DMS114 treated with DMSO at 0.1 percent for 48 hours (cell line): Measurements from ENCODE around the gene GPR153.

Experiments used
- DNase-seq: peaks from one replicate; lab custom pipeline; 2025; ENCODE audit not compliant: unreplicated experiment; lab: John Stamatoyannopoulos, UW

GPR153 gene

DNA sequence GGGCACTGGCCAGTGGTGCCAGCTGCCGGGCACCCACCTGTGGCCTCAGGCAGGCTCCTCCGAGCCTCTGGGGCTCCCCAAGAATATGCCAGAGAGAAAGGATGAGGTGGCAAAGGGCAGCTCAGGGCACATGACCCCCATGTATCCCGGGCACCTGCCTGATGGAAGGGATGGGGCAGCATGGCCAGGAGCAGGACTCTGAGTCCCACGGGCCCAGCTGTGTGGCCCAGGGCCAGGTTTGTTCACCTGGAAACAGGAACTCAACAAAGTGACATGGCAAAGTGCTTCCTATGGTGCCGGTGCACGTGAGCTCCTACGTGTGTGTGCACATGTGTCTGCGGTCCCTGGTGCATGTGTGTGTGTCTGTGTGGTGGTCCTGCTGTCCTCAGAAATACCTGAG, 9.5 kb upstream of the GPR153 start:
- DNase-seq: no peak

DNA sequence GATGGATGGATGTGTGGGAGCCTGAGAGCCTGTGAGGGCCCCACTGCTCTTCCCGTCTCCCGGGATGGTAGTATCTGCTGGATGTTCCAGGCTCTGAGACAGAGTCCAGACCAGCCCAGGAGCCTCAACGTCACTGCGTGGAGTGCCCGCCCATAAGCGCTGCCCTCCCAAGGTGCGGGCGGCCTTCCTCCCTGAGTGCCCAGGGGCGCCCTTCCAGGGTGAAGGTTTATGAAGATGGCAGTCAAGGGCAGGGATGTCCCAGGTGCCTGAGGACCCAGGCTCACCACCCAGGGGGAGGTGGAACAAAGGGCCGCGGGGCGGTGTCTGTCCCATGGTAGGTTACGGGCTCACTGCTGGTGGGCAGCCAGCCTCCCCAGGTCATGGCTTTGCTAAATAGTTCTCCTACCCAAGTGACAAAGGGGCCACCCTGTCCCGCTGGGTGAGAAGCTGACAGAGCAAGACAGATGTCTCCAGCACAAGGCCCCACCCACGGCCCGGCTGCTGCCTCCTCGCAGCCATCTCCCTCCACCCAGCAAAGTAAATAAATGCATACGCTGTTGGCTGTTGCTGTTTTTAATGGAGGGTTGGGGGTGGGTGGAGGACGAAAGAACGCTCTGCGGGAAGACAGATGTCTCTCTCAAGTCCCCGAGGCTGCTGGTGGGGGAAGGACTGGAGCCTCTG, 9.0 kb upstream of the GPR153 start:
- no peak for DNase-seq

DNA sequence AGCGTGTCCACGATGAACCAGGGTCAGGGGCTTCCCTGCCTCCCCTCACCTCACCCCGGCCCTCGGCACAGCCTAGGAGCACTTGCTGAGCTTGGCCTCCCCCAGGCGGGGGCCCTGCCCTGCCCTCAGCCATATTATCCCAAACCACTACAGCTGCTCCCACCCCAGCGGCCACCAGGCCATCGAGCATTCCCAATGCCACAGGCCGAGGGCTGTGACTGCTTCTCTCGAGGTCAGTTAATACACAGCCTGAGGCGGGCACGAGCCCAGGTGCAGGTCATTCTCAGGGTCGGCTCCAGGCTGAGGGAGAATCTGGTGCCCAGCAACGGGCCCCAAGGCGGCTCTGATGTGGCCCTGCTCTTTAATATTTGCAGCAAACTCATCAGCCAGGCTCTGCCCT, 8.4 kb upstream of the GPR153 start:
- no peak for DNase-seq

DNA sequence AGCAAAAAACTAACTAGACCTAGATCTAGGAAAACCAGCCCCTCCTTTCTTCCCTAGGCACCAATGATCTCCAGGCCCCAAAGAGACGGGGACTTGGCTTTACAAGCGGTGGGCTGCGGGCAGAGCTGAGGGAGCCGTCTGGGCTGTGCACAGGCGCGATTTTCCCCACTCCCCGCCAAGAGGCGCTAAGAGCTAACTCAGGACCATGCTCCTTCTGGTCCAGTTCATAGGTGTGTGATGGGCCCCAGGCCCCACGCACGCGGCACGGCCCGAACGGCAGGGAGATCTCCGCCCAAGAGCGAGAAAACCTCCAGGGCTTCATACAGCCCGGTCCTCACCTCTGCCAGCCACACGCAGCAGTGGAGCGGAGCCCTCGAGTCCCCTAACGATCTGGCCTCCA, 7.5 kb upstream of the GPR153 start:
- no peak for DNase-seq

DNA sequence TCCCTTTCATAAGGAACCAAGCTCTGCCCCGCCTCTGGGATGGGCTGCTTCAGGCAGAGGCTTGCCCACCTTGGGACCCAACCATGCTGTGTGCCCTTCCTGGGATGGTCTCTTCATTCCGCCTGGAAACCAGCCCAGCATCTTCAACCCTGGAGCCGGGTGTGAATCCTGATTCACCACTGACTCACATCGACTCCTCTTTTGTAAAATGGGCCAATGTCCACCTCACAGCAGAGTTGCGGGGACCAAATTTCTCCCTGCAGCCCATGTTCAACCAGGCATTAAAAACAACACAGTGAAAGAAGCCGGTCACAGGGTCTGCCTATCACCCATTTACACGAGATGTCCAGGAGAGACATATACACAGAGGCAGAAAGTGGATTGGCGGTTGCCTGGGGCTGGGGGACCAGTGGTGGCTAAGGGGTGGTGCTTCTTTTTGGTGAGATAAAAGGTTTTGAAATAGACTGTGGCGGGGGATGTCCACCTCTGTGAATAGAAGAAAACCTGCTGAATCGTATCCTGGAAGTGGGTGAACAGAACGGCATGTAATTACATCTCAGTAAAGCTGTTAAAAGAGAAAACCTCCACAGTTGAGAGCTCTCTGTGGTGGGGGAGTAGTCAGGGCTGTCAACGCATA, 6.9 kb upstream of the GPR153 start:
- DNase-seq: no peak

DNA sequence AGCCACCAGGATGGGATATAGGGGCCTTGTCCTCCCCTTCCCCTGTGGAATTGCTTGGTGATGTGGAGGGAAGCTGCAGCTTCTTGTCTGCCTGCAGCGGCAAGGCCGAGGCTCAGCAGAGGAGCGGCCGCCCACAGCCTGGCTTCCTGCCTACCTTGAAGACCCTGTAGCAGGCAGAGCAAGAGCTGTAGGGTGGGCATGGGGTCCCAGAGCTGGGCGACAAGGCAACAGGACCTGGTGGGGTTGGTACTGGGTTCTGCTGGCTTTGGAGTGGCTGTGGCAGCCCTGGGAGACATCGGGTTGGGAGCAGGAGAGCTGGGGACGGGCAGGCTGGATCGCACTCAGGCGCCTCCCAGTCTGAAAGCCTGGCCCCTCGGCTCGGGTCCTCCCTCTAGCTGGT, 5.7 kb upstream of the GPR153 start:
- DNase-seq: no peak

DNA sequence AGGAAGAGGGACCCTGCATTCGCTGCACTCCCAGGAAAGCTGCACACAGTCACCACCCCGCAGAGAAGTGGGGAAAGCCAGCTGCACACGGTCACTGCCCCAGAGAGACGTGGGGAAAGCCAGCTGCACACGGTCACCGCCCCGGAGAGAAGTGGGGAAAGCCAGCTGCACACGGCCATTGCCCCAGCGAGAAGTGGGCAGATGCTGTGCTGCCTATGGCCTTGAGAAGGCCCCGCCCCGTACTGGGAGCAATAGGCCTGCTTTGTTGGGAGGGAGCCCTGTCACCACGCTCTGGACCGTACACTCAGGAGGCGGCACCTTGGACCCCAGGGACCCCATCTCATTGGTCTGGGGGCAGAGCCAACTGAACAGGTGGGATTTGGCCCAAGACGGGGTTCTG, 4.3 kb upstream of the GPR153 start:
- no peak for DNase-seq

DNA sequence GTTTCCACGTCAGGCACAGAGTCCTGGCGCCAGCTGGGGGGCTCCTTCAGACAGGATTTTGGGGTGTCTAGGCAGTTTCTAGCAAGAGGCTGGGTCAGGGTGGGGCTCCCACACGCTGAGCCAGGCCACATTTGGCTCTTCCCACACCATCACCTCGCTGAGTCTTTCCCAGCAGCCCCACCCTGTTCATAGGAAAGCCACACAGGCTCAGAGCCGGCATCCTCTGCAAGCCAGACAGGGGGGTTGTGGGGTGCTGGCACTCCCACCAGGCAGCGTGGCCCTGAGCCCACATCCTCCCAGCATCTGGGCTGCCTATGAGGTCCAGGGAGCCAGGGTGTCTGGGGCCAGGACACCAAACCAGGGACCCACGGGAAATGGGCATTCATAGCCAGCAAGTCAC, 2.8 kb upstream of the GPR153 start:
- DNase-seq: no peak

DNA sequence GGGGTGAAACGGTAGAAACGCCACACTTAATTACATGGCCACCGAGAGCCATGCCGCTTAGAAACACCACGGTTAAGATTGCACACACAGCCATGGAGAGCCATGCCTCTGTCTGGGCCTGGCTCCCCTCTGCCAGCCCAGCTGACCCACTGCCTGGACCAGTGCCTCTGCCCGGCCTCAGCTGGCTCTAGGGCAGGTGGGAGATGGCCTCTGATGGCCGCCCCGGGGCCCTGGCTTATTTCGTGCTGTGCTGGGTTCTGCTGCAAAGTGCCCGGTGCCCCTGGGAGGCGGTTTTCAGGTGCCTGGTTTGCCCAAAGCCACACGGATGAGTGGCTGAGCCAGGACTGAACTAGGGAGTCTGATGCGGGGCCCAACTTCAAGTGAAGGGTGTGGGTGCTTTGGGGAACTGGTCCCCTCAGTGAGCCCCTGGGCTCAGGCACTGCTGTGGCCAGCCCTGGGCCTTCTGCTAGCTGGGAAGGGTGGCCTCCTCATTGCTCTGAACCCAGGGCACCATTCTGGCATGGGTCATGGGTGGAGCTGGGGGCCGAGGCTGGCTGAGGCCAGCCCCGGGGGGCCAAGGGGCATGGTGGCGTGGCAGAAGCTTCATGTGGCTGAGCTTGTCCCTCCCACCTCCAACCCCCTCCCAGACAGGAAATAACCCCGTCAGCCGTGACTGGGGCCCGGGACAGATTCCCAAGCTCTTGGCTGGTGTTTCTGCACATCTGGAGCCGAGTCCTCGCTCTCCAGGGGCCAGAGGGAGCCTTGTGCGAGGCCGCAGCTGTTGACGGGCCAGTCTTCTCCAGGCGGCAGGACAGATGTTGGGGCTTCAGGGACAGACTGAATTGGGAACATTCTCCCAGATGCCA, 1.9 kb upstream of the GPR153 start:
- DNase-seq: no peak

DNA sequence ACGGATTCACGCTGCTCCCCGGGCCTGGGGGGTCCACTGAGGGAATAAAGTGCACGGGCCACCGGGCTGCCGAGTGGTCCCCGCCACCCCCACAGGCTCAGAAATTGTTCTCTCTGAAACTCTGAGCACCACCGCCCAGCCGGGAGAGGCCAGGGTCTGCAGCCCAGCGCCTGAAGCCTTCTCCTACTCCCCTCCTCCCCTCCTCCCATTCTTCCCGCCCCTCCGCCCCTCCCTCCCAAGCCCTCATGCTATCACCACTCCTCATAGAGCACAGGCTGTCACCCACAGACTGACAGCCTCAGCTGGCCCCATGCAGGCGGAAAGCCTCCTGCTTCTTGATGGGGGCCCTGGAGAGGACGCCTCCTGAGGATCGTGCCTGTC, 707 bp upstream of the GPR153 start:
- DNase-seq: no peak

DNA sequence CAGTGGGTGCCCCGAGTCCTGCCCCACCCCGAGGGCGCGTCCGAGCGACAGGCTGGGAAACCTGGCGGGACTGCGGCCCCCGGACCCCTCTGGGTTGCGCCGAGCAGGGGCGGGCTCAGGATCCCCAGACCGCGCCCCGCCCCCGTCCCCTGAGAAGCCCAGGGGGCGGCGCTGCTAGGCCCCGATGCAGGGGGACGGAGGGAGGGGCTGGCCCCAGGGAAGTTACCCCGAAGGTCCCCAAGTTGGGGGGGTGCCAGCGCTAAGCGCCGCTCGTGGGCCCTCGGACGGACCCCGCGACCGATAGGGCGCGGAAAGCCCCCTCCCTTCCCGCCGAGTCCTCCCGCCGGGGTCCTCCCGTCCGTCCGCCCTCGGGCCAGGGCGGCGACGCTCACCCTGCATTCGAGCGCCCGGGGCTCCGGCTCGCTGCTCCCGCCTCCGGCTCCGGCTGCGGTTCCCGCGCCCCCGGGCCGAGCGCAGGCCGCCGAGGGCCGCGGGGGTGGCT, 414 bp downstream of the GPR153 start:
- no peak for DNase-seq

DNA sequence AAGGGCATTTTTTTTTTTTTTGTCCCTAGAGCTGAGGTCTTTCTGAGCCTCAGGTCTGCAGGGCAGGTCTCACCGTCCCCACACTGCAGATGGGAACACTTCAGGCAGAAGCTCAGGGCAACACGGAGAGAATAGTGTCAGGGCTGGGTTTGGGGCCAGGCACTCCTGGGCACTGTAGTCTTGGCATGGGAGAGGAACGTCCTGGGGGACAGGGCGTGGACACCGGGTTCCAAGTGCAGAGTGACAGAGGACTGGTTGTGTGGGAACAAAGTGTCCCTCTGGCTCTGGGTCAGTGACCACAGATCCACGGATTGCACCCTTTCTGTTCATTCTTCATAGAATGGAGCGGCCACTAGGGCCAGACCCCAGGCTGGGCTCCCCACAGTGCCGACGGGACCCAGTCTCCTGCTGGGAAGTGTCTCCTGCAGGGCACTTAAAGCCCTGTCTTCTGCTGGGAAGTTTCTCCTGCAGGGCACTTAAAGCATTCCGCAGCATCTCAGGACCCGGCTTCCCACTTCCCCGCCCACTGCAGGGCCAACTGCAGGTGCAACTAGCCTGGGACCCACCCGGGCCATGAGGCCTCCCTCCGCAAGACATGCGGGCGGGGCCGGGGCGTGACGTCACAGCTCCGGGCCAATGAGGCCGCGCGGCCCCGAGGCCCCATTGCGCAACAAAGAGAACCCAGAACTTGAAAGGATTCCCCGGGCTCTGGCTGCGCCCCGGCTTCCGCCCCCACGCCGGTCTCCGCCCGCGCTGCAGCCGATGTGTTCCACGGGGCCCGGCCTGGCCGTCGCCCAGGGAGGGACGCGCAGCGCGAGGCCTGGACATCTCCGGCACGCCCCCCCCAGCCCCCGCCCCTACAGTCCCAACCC, 1.2 kb downstream of the GPR153 start:
- DNase-seq: peak; percentile 44

DNA sequence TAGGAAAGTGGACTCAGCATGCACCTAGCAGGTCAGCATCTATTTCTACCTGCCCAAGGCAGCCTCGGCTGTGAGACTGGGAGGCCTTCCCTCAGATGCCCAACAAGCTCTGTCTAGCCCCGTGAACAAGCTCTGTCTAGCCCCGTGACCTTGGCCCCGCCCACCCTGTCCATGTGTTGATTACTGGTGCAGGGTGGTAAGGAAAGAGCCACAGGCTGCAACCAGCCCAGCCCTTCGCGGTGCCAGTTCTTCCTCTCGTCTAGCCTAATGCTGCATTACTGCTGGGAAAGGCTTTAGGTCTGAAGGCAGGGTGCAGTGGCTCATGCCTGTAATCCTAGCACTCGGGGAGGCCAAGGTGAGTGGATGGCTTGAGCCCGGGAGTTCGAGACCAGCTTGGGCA, 2.2 kb downstream of the GPR153 start:
- no peak for DNase-seq

DNA sequence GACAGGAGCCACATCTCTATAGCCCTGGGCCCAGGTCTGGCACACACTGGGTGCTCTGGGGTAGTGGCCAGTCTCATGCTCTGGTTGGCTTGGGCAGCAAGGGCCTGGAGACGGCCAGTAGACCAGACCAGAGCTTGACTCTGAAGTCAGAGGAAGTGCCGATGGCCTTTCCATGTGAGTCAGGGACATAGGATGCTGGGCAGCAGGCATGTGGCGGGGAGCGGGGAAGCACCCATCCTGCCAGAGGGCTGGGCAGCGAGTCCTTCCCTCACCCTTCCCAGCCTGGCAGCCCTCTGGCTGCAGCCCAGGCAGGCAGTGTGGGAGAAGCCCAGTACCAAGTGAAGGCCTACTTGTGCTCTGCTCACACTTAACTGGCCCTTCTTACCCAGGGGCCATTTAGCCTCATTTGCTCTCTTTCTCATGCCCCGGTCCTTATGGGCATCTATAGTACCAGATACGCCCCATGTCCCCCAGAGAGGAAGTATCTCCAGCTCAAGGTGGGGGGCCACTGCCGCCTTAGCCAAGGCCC, 3.3 kb downstream of the GPR153 start:
- DNase-seq: no peak

DNA sequence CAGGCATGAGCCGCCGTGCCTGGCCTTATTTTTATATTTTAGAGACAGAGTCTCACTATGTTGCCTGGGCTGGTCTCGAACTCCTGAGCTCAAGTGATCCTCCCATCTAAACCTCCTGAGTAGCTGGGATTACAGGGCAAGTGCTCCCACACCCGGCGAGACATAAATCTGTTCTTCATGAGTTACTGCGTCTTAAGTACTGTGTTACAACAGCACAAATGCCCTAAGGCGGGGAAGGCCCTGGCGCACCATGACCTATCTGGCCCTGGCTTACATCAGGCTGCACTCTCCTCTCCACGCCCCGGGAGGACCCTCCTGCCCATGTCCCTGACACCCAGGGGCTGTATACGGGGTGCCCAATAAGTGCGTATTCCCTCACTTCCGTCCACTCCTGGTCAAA, 4.3 kb downstream of the GPR153 start:
- no peak for DNase-seq

DNA sequence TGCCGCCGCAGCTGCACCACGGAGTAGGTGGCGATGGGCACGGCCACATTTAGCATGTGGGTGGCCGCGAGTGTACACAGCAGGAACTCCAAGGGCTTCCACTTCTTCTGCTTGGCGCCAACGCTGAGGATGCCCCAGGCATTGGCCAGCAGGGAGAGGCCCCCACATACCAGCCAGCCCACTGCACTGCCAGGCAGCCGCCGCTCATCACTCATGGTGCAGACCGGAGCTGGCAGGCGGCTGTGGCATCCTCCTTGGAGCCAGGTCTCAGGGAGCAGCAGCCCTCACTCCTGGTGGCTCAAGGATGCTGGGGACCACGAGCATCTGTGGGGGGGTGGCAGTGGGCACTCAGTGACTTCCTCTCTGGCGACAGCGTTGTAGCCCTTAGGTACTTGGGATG, 6.2 kb downstream of the GPR153 start:
- DNase-seq: no peak

DNA sequence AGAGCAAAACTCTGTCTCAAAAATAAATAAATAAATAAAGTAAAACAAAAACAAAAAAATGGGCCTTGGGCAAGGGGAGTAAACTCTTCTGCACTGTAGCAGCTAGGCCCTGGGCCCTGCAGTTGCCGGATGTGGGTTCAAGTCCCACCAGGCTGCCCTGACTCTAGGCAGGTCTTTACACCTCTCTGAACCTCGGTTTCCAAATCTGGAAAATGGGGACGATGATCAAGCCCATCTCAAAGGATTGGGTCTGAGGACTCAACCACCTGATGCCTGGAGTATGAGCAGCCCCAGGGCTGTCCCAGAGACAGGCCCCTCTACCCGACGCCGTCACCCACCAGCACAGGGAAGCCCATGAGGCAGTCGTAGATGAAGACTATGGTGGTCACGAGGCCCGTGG, 7.5 kb downstream of the GPR153 start:
- no peak for DNase-seq

DNA sequence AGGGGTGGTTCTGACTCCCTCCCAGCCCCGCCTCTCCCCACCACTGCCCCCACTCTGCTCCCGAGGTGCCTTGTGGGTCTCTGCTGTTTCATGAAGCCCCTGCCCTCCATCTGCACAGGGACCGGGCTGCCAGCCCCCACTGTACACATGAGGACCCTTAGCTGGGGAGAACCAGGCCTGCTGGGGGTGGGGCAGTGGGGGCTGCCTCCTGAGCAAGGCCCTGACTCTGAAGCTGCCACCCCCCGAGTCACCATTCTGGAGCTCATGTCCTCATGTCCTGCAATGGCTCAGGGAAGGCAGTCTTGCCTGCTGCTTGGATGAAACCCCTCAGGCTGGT, 8.6 kb downstream of the GPR153 start:
- DNase-seq: no peak

DNA sequence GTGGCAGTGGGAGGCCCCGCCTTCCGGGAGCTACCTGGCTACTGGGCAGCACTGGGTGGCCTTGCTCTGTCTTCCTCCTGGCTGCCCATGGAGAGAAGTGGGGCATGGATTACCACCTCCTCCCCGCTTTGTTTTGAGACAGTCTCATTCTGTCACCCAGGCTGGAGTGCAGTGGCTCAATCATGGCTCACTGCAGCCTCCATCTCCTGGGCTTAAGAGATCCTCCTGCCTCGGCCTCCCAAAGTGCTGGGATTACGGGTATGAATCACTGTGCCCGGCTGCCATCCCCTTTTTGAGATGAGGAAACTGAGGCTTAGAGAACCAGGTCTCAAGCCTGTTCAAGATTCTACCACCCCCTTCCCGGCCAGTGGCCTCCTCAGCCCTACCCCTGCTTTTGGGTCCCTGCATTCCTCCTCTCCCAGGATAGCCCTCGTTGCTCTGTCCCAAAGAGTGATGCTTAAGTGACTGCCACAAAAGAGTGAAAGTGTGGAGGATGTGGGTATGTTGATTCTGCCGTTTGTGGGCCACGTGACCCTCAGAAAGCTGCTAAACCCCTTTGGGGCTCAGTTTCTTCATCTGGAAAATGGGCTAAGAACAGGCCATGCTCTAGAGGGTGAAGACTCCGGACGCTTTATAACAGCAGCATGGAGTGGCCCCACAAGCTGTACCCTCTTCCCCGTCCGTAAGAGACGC, 9.1 kb downstream of the GPR153 start:
- DNase-seq: no peak

DNA sequence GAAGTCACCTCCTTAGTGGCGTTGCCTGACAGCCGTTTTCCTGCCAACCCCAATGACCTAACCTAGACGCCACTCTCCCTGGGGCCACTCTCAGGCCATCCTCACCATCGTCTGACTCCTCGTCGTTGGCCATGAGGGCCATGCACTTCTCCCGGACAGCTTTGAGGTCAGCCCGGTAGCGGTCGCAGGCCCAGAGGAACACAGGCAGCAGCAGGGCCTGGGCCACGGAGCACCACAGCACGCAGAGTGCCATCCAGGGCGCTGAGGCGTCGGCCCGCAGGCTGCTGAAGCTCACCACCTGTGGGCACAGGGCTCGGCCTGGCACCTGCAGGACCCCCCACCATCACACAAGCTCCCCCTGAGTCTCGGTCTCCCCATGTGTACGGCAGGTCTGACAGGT, 9.7 kb downstream of the GPR153 start:
- no peak for DNase-seq
